ENCODE results near the gene CLTRN.
"Not testable (repeated sequence)": the region's sequence is repeated elsewhere in the genome, so short reads cannot be mapped to it uniquely, and the experiment has no call there.

CLTRN gene

DNA sequence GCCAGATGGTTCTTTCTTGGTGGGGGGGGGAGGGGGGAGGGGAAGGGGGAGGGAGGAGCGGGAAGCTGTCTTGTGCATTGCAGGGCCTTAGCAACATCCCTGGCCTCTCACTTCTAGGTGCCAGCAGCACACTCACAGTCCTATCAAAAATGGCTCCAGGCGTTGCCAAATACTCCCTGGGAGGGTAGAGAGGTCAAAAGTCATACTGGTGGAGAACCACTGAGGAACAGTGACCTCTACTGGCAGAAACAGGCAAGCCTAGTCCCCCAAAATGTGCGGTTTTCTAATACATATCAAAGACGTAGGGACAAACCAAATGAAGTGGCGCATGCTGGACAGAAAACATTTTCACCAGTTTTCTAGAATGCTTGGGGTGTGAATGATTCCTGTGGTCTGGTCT lies 17.1 kb downstream of the CLTRN start:
- DNase-seq (ENCODE audit: low spot score): not testable (repeated sequence)

DNA sequence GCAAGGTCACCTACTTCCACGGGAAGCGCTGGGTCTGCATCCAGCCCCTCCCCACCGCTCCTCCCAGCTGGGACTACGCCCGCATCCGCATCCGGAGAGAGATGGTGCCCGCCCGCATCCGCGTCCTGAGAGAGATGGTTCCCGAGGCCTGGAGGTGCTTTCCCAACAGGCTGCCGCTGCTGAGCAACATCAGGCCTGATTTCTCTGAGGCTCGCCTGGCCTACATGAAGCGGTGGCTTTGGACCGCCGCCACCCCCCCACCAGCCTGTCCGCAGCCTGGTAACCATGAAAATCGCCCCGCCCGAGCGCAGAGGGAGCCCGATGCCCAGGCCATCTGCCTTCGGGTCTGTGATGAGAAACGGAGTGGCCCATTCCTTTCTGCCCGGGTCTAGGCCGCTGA lies 18.1 kb downstream of the CLTRN start:
- no peak for DNase-seq (ENCODE audit: low spot score)

- no peak for DNase-seq (ENCODE audit: low spot score)
Measured at GRCh38 chrX:15646031-15646430, 18.6 kb downstream of the CLTRN start.

- no peak for DNase-seq (ENCODE audit: low spot score)
Measured at GRCh38 chrX:15645266-15645665, 19.3 kb downstream of the CLTRN start.

DNA sequence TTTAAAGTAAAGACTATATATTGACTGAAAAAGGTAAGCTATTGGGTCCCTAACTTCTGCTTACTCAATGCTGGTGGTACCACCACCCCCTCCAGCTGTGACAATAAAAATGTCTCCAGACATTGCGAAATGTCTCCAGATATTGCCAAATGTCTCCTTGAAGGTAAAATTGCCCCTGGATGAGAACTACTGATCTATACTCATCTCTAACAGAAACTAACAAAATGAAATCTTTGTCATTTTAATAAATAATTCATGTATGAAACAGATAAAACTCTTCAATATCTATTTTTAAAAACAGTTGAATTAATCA lies 20.1 kb downstream of the CLTRN start:
- no peak for DNase-seq (ENCODE audit: low spot score)

GRCh38 chrX:15643786-15644559 lies 20.6 kb downstream of the CLTRN start:
- DNase-seq (ENCODE audit: low spot score): no peak

DNA sequence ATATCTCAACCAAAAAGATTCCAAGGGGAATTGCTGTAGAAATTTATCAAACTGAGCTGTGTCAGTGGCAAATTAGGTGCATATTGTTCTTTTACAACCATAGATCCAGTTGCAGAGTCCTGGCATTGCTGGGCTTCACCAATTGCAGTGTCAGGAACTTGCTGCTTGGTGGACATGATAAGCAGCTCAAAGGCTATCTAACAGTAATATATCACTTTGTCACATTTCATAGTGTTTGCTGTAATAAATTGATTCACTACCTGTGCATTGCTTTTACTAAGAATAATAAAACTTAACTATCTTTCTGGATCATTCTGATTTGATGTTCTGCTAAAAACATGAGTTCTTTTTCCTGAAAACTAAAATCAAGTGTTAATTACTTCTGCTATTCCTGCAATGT lies 33.0 kb downstream of the CLTRN start:
- no peak for DNase-seq (ENCODE audit: low spot score)

DNA sequence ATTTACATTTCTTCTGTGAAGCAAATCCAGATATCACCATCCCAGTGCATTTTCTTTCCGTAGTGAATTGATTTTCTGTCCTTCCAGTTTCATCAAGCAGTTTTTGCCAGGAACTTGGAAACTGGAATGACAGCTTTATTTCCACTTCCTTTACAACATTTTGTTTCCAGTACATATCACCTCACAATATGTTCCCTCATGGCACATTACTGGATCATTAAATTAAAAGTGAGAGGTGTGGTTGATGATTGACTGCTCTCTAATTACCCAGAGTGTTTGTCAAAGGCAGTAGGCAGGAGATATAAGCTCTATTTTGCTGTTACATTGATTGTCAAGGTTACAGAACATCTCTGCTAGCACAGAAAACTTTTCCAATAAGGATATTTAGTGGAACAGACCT lies 41.6 kb downstream of the CLTRN start:
- no peak for DNase-seq (ENCODE audit: low spot score)

DNA sequence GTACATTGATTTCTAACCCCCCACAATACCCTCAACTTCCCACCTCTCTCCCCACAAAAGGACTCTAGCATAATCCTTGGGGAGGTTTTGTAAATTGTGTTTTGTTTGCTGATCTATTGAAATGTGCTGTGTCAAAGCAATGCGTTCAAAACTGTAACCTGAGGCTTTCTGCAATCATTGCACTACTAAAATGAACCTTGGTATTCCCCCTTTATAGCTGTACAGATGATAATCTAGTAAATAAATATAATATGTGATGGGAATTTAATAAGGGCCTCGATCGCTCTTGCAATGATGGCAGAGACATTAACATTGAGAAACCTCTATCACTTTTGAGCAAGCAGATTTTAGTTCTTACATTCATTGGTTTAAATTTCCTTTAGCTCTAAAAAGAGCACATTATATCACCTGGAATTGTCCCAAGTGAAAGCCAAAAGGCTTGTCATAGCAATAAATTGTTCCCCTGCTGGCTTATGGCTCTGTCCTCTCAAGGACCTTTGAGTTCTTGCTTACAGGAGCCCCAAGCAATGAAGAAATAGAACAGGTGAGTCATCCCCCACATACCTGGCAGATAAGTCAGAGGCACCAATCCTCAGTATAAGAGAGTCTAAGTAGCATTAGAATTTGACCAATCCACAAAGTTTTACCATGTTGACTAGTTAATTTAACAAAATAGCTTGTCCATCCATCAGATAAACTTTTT lies 45.4 kb downstream of the CLTRN start:
- peak; percentile 61 for DNase-seq (ENCODE audit: low spot score)

GRCh38 chrX:15617111-15617510 lies 47.5 kb downstream of the CLTRN start:
- DNase-seq (ENCODE audit: low spot score): no peak

DNA sequence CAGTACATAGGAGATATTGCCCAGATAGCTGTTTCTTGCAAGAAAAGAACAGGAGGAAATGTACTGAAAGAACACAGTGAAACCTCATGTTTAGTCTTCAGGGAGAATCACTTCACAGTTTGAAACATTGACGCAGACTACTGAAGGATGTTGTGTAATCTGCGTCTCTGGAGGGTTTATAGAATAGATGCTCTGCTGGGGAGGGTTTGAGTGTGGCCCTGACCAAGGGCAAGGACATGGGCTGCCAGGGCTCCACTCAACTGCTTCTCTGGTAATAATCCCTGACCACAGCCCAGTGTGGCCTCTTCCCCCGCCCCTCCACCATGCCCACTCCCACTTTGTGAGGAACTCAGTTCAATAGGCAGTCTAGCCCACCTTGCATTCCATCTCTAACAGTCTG lies 48.1 kb downstream of the CLTRN start:
- DNase-seq (ENCODE audit: low spot score): no peak

- DNase-seq (ENCODE audit: low spot score): no peak
Measured at GRCh38 chrX:15607067-15607466, 57.5 kb downstream of the CLTRN start.

- DNase-seq (ENCODE audit: low spot score): no peak
Measured at GRCh38 chrX:15606136-15606535, 58.5 kb downstream of the CLTRN start.

DNA sequence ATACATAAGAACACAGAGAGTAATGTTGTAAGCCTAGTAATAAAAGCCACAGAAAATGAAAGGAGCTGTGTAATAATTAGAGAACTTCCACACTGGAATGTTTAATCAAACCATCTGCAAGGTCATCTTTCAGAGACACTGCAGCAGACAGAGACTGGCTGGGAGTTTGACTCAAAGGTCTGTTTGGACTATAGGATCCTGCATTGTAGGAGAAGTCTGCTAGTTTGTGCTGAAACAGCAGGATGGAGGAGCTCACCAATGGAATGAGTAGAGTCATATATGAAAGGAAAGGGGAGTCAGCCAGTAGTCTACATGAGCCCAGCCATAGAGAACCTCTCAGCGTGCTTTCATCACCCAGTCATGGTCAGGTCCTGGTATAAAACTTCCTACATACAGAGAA lies 59.4 kb downstream of the CLTRN start:
- DNase-seq (ENCODE audit: low spot score): no peak

- no peak for DNase-seq (ENCODE audit: low spot score)
Measured at GRCh38 chrX:15602761-15603160, 61.8 kb downstream of the CLTRN start.

GRCh38 chrX:15601932-15602331 lies 62.7 kb downstream of the CLTRN start:
- DNase-seq (ENCODE audit: low spot score): no peak

- no peak for DNase-seq (ENCODE audit: low spot score)
Measured at GRCh38 chrX:15600745-15601144, 63.9 kb downstream of the CLTRN start, which contains the start of gene ACE2. TSS of gene ACE2 (minus strand) at chrX:15600960. CDS start at chrX:15600911, 49 bp downstream.

DNA sequence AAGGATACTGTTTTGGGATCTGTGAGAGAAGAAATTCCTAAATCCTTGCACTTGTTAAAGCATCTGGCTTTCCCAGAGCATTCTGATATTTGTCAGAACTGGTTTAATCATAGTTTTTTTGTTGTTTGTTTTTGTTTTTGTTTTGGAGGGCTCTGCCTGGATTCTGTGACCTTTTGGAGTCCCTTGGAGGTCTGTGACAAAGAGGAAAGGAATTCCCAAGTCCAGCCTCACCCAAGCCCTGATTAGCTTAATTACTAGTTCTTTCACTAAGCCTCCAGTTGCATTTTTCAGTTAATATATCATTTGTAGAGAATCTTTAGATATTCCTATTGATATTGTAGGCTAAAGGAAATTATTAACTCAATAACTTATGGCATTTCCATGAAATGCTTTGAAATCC lies 64.6 kb downstream of the CLTRN start:
- no peak for DNase-seq (ENCODE audit: low spot score)

DNA sequence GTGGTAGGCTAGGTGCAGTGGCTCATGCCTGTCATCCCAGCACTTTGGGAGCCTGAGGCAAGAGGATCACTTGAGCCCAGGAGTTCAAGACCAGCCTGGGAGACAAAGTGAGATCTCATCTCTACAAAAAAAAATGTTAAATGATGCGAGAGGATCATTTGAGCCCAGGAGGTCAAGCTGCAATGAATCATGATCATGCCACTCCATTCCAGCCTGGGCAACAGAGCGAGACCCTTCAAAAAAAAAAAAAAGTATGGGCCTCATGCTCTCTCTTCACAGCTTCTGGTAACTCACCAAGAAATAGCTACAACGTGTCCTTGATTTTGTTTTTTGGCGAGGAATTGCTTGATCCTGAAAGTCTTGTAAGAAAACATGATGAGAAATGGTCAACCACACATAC lies 65.1 kb downstream of the CLTRN start:
- no peak for DNase-seq (ENCODE audit: low spot score)

GRCh38 chrX:15598026-15598425 lies 66.6 kb downstream of the CLTRN start:
- no peak for DNase-seq (ENCODE audit: low spot score)

- peak; percentile 5 for DNase-seq (ENCODE audit: low spot score)
Measured at GRCh38 chrX:15594371-15594770, 70.2 kb downstream of the CLTRN start.

- no peak for DNase-seq (ENCODE audit: low spot score)
Measured at GRCh38 chrX:15579778-15580747, 84.5 kb downstream of the CLTRN start.

All from RKO (cell line).